Muscle of arm (tissue), 12 donors: Measurements from ENCODE around the gene FAM83B. TPM values are rescaled to one million over a fixed set of nuclear protein-coding genes. Genes with fewer than 3 reads are reported as not detected.
"Not testable (repeated sequence)": the region's sequence is repeated elsewhere in the genome, so short reads cannot be mapped to it uniquely, and the experiment has no call there.

Source experiments
- DNase-seq: peaks from one replicate; pipeline ENCODE4 v3.0.0-alpha.2; 2013
- polyA plus RNA-seq, 12 donors: library from polyadenylated mRNA; unstranded; fragments of 120-200 nt; gene quantifications; one replicate each; pipeline ENCODE4 v1.2.1, GENCODE V29; 2013; ENCODE audit not compliant: insufficient read length in 12 of 12

The FAM83B gene
- polyA plus RNA-seq, 12 donors = 0.04 to 20.2 (median 2.0) TPM; not detected in 6

GRCh38 chr6:54896302-54896701 is 49.7 kb downstream of the FAM83B start:
- DNase-seq = no peak

- DNase-seq = peak; percentile 3
These were observed 51.1 kb downstream of the FAM83B start for GRCh38 chr6:54897462-54898189.

DNA sequence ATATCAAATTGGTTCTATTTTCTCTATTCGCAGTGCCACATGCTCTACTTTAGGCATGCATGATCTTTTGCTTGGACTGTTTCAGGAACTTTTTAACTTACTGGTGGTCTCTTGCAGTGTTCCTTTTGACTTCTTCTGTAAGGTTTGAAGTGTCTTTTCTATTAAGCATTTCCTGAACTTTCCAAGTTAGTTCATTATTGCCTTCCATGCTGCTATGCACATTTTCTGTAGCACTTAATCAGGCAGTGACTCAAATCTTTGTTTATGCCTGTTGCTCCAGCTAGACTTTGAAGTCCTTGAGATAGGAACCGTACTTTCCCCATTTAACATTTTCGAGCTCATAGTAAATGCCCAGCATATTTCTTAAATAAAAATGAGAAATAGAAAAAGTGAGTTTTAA is 52.2 kb downstream of the FAM83B start:
- DNase-seq = no peak

- DNase-seq = no peak
These were observed 52.9 kb downstream of the FAM83B start for GRCh38 chr6:54899442-54899841.

GRCh38 chr6:54899986-54900385 is 53.4 kb downstream of the FAM83B start:
- DNase-seq = no peak

DNA sequence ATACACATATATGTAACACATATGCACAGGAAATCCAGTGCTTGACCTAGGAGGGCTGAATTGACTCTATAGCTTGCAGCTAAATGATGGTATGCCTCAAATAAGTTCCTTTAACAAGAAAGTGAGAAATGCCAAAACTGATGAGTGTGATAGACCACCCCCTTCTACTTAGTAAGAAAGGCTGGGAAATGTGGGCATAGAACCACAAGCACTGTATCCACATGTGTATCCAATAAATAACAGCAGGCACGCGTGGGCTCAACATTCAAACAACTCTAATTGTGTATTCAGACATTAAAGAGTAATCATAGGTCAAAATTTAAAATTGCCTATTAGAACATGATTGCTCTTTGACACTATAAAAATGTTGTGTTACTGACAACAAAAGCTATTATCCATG is 54.1 kb downstream of the FAM83B start:
- DNase-seq = no peak

GRCh38 chr6:54903884-54904283 is 57.3 kb downstream of the FAM83B start:
- no peak for DNase-seq

DNA sequence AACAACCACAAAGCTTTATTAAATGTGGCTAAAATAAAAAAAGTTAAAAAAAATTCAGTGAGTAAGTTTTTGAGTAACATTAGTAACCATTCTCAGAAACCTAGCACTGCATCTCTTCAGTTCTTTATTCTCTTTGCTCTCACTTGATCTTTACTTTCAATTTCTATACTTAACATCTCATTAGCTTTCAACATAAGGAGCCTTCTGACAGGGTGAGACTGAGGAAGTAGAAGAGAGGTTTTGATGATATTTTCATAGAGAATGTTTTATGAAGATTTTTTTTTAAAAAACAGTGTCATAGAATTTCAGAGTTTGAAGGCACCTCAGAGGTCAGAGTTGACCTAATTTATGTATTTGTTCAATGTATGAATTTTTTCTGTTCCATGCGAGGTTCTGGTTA is 60.8 kb downstream of the FAM83B start:
- no peak for DNase-seq

- DNase-seq = no peak
These were observed 62.6 kb downstream of the FAM83B start for GRCh38 chr6:54909184-54909583.

DNA sequence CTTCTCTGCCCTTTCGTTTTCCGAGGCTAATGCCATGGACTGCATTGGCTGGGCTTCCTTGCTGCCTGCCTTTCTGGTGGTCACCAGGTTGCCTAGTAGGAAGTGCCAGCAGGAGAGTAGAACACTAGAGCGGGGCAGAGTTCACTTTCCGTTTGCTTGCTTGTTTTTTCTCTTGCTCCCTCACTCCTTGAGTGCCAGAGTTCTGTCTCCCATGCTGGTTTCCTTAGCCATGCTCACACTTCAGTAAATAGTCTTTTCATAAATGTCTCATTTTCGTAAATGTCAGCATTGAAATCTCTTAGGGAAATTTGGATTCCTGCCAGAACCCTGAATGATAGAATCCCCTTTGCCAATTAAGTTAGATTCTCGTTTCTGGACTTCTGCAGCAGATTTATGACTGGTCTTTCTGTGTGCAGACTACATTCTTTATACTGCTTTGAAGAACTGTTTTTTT is 63.9 kb downstream of the FAM83B start:
- no peak for DNase-seq

DNA sequence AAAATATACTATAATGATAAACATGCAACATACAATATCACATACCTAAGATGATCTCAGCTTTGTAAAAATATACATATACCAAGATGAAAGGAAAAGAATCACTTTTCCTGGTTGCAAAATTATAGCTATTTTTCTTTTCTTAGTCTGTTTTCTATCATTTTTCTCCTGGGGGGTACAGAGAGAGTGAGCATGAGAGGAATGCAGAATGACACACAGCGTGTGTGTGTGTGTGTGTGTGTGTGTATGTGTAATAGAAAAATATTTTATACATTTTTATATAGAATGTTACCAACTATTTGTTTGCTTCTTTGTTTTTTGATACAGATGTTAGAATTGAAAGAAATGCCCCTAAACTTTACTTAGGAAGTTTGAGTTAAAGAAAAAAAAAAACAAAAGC is 64.3 kb downstream of the FAM83B start:
- no peak for DNase-seq

DNA sequence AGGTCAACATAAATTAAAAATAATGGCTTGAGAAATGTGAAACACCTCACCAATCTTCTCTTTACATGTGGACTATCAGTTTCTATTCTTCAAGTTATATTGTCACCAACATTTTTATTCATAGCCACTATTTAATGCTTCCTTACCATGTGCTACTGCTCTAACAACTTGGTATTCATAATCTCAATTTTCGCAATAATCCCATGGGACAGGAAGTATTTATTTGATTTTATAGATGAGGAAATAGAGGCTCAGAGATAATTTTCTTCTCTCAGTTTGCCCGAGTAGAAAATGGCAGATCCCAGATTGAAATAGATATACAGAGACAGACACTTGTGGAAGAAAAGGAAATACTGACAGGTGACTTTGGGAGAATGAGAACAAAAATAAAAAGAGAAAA is 66.6 kb downstream of the FAM83B start:
- DNase-seq = no peak

DNA sequence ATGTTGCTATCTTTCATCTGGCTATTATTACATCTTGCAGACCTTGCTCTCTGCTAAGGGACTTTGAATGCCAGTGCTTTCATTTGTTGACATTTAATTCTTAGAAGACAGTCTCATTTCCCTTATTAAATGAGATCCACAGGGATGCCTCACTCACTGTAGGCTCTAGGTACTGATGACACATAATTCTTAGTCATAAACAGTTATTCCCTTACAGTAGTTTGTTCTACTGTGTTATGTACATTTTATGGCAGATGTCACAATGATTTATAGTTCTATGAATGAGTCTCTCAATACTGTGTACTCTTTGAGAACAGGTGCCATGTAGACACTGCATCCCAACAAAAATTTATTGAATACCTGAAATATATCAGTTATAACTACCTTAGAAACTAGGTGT is 70.3 kb downstream of the FAM83B start:
- no peak for DNase-seq

DNA sequence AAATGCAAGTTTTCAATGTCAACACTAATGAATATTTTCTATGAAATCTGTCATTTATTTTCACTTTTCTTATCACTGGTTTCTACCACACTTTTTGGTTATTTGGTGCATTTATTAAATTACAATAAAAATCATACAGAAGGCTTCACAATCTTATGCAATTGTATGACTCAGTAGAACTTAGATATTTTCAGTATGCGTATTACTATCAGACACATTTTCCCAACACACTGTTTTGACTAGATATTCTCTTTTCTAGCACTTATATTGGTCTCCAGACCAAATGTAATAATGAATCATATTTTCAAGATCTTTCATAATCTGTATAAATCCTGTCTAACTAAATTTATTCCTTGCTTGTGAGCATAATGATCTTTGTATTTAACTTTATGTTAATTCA is 74.1 kb downstream of the FAM83B start:
- DNase-seq = no peak

DNA sequence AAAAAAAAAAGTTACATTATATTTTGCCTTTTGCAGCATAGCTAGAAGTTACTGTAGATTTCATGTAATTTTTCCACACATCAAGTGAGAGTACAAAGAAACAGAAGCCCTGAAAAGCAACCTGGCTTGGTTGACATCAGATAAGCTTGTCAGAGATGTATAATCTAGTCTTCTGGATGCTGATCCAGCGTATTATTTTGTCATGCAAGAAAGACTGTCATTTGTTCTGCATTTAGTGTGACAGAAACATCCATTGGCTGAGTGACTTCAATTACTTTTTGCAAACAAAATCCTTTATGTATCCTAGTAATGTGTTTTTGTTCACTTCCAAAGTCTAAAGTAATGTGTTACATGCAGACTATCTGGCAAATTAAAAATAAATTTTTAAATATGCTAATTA is 75.3 kb downstream of the FAM83B start:
- no peak for DNase-seq

DNA sequence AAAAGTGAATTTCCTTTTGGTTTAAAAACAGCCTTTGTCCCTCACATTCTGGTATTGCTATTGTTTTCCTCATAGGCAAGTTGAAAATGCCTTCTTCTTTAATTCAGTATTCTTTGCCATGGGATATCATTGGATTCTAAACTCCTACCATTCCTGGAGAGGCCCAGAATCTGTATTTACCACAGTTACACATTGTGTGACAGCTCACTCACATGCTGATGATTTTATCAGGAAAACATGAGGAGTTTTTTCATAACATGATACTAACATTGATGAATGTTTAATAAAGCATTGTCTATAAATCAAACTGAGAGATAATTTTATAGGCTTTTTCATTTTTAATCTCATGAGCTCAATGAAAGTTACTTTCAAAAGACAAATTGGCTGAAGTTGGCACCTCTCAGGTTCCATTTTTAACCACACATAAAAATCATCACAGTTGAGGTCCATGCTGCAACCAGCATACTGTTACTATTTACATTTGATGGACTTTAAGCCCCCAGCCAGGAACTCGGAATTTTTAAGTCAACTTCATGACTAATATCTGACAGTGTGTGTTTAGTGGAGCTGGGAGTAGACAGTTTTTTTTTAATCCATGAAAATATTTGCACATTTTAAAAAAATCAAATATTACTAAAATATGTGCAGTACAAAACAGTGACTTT is 82.8 kb downstream of the FAM83B start:
- no peak for DNase-seq

- no peak for DNase-seq
These were observed 86.1 kb downstream of the FAM83B start for GRCh38 chr6:54932622-54933021.

DNA sequence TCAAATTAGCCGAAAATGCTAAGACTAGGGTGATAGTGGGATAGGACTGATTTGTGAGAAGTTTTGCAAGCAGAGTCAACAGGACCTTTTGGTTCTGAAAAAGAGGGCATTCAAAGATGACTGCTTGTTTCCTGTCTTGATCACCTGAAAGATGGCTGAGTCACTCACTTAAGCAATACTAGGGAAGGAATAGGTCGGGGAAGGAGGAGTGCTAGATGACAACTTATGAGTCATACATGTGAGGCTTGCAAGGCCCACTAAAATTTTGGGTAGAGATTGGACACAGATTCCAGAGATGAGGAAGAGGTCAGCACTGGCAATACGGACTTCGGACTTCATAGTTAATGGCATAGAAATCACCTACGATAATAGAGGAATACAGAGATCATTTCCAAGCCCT is 89.2 kb downstream of the FAM83B start:
- DNase-seq = no peak

DNA sequence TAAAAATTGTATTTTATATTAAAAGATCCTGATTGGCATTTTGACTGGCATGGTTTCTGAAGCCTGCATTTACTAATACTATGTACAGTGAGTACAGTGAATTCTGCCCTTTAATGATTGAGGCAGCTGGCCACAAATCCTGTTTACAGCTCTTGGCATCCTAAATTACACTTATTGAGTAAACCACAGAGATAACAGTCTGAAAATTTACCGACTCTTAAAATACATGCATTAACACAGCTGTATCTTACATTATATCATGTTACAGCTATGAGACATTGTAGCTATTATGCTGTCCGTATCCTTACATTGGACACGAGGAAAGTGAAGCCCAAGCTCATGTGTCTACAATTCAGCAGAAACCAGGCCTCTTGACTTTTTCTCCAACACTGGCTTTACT is 90.8 kb downstream of the FAM83B start:
- no peak for DNase-seq

DNA sequence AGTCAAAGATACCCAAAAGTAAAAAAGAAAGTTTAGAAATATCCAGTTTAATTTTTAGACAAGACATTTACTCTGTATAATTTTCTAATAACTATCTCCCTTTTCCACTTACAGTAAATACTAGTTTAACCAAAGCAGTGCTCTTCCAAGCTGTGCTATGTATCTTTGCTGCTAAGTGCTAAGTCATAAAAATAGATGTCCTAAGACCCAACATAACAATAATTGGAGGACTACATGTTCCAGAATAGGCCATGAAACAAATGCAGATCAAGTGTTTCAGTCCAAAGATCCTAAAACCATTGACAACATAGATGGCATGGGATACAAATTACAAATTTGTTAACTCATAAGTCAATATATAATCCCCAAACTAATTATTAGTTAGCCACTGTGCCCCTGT is 111.1 kb downstream of the FAM83B start:
- no peak for DNase-seq

GRCh38 chr6:54958446-54958845 is 111.9 kb downstream of the FAM83B start:
- no peak for DNase-seq

- DNase-seq = no peak
These were observed 113.2 kb downstream of the FAM83B start for GRCh38 chr6:54959820-54960219.

DNA sequence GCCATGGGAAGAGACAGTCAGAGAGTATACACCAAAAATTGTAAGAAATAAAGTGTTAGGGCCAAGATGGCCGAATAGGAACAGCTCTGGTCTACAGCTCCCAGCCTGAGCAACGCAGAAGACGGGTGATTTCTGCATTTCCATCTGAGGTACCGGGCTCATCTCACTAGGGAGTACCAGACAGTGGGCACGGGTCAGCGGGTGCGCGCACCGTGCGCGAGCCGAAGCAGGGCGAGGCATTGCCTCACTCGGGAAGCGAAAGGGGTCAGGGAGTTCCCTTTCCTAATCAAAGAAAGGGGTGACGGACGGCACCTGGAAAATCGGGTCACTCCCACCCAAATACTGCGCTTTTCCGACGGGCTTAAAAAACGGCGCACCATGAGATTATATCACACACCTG is 114.8 kb downstream of the FAM83B start:
- DNase-seq = not testable (repeated sequence)

- no peak for DNase-seq
These were observed 123.8 kb downstream of the FAM83B start for GRCh38 chr6:54970337-54970736.
